Activated CD4-positive, alpha-beta T cell treated with anti-CD3 and anti-CD28 coated beads for 4 hours (primary cell): ENCODE results near the gene SH2B3.
"Not testable (repeated sequence)": the region's sequence is repeated elsewhere in the genome, so short reads cannot be mapped to it uniquely, and the experiment has no call there.

ENCODE experiments used
- DNase-seq, 2 donors: peaks; one replicate each; pipeline ENCODE4 v3.0.0-alpha.2; 2020

Gene SH2B3

GRCh38 chr12:111387747-111388323, 17.9 kb upstream of the SH2B3 start:
- no peak for DNase-seq

- no peak for DNase-seq
These were observed 16.1 kb upstream of the SH2B3 start for GRCh38 chr12:111389635-111390034.

GRCh38 chr12:111390910-111391309, 14.8 kb upstream of the SH2B3 start:
- DNase-seq = no peak

GRCh38 chr12:111393700-111394300, 11.9 kb upstream of the SH2B3 start:
- no peak for DNase-seq

- no peak for DNase-seq
These were observed 11.2 kb upstream of the SH2B3 start for GRCh38 chr12:111394480-111394879.

- no peak for DNase-seq
These were observed 10.2 kb upstream of the SH2B3 start for GRCh38 chr12:111395336-111396187.

- not testable (repeated sequence) for DNase-seq
These were observed 9.5 kb upstream of the SH2B3 start for GRCh38 chr12:111396271-111396670.

GRCh38 chr12:111396726-111397445, 8.8 kb upstream of the SH2B3 start:
- DNase-seq = peak; percentile 86 to 87

- no peak for DNase-seq
These were observed 7.2 kb upstream of the SH2B3 start for GRCh38 chr12:111398530-111398929.

- DNase-seq = not testable (repeated sequence)
These were observed 5.8 kb upstream of the SH2B3 start for GRCh38 chr12:111399741-111400404.

- DNase-seq = no peak
These were observed 4.5 kb upstream of the SH2B3 start for GRCh38 chr12:111401167-111401605.

- not testable (repeated sequence) for DNase-seq
These were observed 3.3 kb upstream of the SH2B3 start for GRCh38 chr12:111402490-111402824.

GRCh38 chr12:111404362-111405148, 1.2 kb upstream of the SH2B3 start:
- DNase-seq = peak; percentile 90

- peak; percentile 99 to 100 for DNase-seq
These were observed 419 bp upstream of the SH2B3 start for GRCh38 chr12:111405149-111405858.

- DNase-seq = peak; percentile 65 to 66
These were observed 1.0 kb downstream of the SH2B3 start for GRCh38 chr12:111406474-111407376.

GRCh38 chr12:111407377-111408115, 1.8 kb downstream of the SH2B3 start:
- DNase-seq = no peak

- no peak for DNase-seq
These were observed 2.4 kb downstream of the SH2B3 start for GRCh38 chr12:111408116-111408440.

- no peak for DNase-seq
These were observed 3.1 kb downstream of the SH2B3 start for GRCh38 chr12:111408686-111409402.

GRCh38 chr12:111409403-111409779, 3.7 kb downstream of the SH2B3 start:
- DNase-seq = no peak
